ENCODE results near the gene ELMOD3.

Gene ELMOD3

GRCh38 chr2:85397925-85398331 lies 43.4 kb downstream of the ELMOD3 start:
- ChIA-PET POLR2A (no interaction called here), CTCF (interaction anchor here (2.7 kb wide), 1 partner anchor 10 kb away, joined by 6 read pairs; no protein-coding TSS in a partner anchor)
- DNase-seq (ENCODE audit: extremely low spot score) = no peak
- no peak for TF ChIP-seq CTCF (IDR thresholded peaks at IDR 0.05; ENCODE audit: control extremely low read depth, extremely low read depth, low read depth, missing control alignments)

GRCh38 chr2:85398426-85399182 lies 44.0 kb downstream of the ELMOD3 start:
- DNase-seq (ENCODE audit: extremely low spot score) = no peak
- TF ChIP-seq CTCF (IDR thresholded peaks at IDR 0.05; ENCODE audit: control extremely low read depth, extremely low read depth, low read depth, missing control alignments) = no peak
- CTCF ChIA-PET = interaction anchor here (2.0 to 2.7 kb wide), 2 partner anchors 8 to 11 kb away, joined by 6 read pairs; no protein-coding TSS in a partner anchor
- POLR2A ChIA-PET = no interaction called here

- POLR2A ChIA-PET = no interaction called here
- no peak for TF ChIP-seq CTCF (IDR thresholded peaks at IDR 0.05; ENCODE audit: control extremely low read depth, extremely low read depth, low read depth, missing control alignments)
- DNase-seq (ENCODE audit: extremely low spot score) = no peak
- CTCF ChIA-PET = interaction anchor here (2.0 to 2.7 kb wide), 2 partner anchors 9 to 11 kb away, joined by 6 read pairs; no protein-coding TSS in a partner anchor
These were observed 44.5 kb downstream of the ELMOD3 start for GRCh38 chr2:85399183-85399455.

GRCh38 chr2:85400023-85400422 lies 45.5 kb downstream of the ELMOD3 start:
- TF ChIP-seq CTCF (IDR thresholded peaks at IDR 0.05; ENCODE audit: control extremely low read depth, extremely low read depth, low read depth, missing control alignments) = no peak
- ChIA-PET POLR2A (no interaction called here), CTCF (interaction anchor here (1.1 to 2.7 kb wide), 4 partner anchors 9 to 139 kb away, joined by 3 to 6 read pairs (median 4); partner anchors contain the start of gene MAT2A)
- DNase-seq (ENCODE audit: extremely low spot score) = no peak

- no peak for DNase-seq (ENCODE audit: extremely low spot score)
- TF ChIP-seq CTCF (IDR thresholded peaks at IDR 0.05; ENCODE audit: control extremely low read depth, extremely low read depth, low read depth, missing control alignments) = no peak
- POLR2A ChIA-PET = no interaction called here
- CTCF ChIA-PET = interaction anchor here (1.1 to 2.0 kb wide), 3 partner anchors 10 to 138 kb away, joined by 3 to 6 read pairs (median 3); partner anchors contain the start of gene MAT2A
These were observed 46.2 kb downstream of the ELMOD3 start for GRCh38 chr2:85400541-85401463.

GRCh38 chr2:85401464-85401805 lies 46.9 kb downstream of the ELMOD3 start:
- no peak for DNase-seq (ENCODE audit: extremely low spot score)
- CTCF ChIA-PET = no interaction called here
- POLR2A ChIA-PET = no interaction called here
- no peak for TF ChIP-seq CTCF (IDR thresholded peaks at IDR 0.05; ENCODE audit: control extremely low read depth, extremely low read depth, low read depth, missing control alignments)

Measured in GM10248 (cell line).